ENCODE results near the gene TLL2.

The TLL2 gene

GRCh38 chr10:96440361-96441292, 73.1 kb downstream of the TLL2 start:
- H2AFZ ChIP-seq (ENCODE audit: low read depth, low read length): no peak overlapping the region
- no peaks in the 10 kb centered on the region for H4K20me1 ChIP-seq (ENCODE audit: insufficient read depth, low read length)
- H3K9me3 ChIP-seq (ENCODE audit: insufficient read depth, low read length, severe bottlenecking): peaks cover 2% of the 10 kb centered on the region
- no peak overlapping the region for H3K4me2 ChIP-seq (ENCODE audit: insufficient read depth, low read length)
- no peak overlapping the region for H3K9ac ChIP-seq (ENCODE audit: low read depth, low read length)
- no peak for DNase-seq
- no peaks in the 10 kb centered on the region for H3K36me3 ChIP-seq (ENCODE audit: insufficient read depth, low read length)
- H3K4me1 ChIP-seq (ENCODE audit: insufficient read depth, low read length): no peaks in the 10 kb centered on the region
- no peak overlapping the region for H3K27ac ChIP-seq (ENCODE audit: low read length)
- no peak for ATAC-seq (ENCODE audit: insufficient read depth, low read depth)
- peaks cover 3% of the 10 kb centered on the region for H3K27me3 ChIP-seq (ENCODE audit: insufficient read depth, low read length, poor library complexity)
- no peak overlapping the region for H3K4me3 ChIP-seq (ENCODE audit: low read depth in 1 of 2, low read length in 2 of 2)
- no peak for TF ChIP-seq EZH2 (IDR thresholded peaks at IDR 0.05; ENCODE audit: borderline replicate concordance, low read depth, low read length, severe bottlenecking)
- TF ChIP-seq, protein P1, sequence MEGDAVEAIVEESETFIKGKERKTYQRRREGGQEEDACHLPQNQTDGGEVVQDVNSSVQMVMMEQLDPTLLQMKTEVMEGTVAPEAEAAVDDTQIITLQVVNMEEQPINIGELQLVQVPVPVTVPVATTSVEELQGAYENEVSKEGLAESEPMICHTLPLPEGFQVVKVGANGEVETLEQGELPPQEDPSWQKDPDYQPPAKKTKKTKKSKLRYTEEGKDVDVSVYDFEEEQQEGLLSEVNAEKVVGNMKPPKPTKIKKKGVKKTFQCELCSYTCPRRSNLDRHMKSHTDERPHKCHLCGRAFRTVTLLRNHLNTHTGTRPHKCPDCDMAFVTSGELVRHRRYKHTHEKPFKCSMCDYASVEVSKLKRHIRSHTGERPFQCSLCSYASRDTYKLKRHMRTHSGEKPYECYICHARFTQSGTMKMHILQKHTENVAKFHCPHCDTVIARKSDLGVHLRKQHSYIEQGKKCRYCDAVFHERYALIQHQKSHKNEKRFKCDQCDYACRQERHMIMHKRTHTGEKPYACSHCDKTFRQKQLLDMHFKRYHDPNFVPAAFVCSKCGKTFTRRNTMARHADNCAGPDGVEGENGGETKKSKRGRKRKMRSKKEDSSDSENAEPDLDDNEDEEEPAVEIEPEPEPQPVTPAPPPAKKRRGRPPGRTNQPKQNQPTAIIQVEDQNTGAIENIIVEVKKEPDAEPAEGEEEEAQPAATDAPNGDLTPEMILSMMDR (IDR thresholded peaks at IDR 0.05; ENCODE audit: borderline replicate concordance, extremely low read depth, low read length, poor library complexity, severe bottlenecking): no peak
- H3K79me2 ChIP-seq (ENCODE audit: insufficient read depth, low read length): no peaks in the 10 kb centered on the region

- H3K9me3 ChIP-seq (ENCODE audit: insufficient read depth, low read length, severe bottlenecking): peaks cover 2% of the 10 kb centered on the region
- ATAC-seq (ENCODE audit: insufficient read depth, low read depth) (no peak), DNase-seq (no peak)
- TF ChIP-seq, protein P1 (IDR thresholded peaks at IDR 0.05; ENCODE audit: borderline replicate concordance, extremely low read depth, low read length, poor library complexity, severe bottlenecking): no peak
- no peak for TF ChIP-seq EZH2 (IDR thresholded peaks at IDR 0.05; ENCODE audit: borderline replicate concordance, low read depth, low read length, severe bottlenecking)
- H3K27me3 ChIP-seq (ENCODE audit: insufficient read depth, low read length, poor library complexity): peaks cover 3% of the 10 kb centered on the region
- no peaks in the 10 kb centered on the region for H3K36me3 ChIP-seq (ENCODE audit: insufficient read depth, low read length)
- H3K4me1 ChIP-seq (ENCODE audit: insufficient read depth, low read length): no peaks in the 10 kb centered on the region
- no peak overlapping the region for H3K4me3 ChIP-seq (ENCODE audit: low read depth in 1 of 2, low read length in 2 of 2)
- H3K27ac ChIP-seq (ENCODE audit: low read length): no peak overlapping the region
- no peaks in the 10 kb centered on the region for H3K79me2 ChIP-seq (ENCODE audit: insufficient read depth, low read length)
- no peak overlapping the region for H3K9ac ChIP-seq (ENCODE audit: low read depth, low read length)
- H4K20me1 ChIP-seq (ENCODE audit: insufficient read depth, low read length): no peaks in the 10 kb centered on the region
- no peak overlapping the region for H2AFZ ChIP-seq (ENCODE audit: low read depth, low read length)
- H3K4me2 ChIP-seq (ENCODE audit: insufficient read depth, low read length): no peak overlapping the region
Observed at GRCh38 chr10:96439725-96440124, 74.0 kb downstream of the TLL2 start.

DNA sequence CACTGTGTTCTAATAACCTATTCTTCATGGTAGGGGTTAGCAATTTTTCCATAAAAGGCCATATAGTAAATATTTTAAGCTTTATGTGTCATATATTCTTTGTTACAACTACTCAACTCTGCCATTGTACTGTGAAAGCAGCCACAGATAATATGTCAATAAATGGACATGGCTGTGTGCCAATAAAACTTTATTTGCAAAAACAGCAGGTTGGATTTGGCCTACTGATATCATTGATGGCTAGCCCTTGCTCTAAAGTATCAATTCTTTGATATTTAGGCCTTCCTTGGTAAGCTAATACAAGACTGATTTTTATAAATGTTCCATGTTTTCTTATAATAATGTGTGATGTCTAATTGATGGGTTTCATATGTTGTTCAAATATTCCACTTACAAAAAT, 77.7 kb downstream of the TLL2 start:
- Histone ChIP-seq H3K9me3 (ENCODE audit: insufficient read depth, low read length, severe bottlenecking) (peaks cover 2% of the 10 kb centered on the region), H3K4me3 (ENCODE audit: low read depth in 1 of 2, low read length in 2 of 2) (no peak overlapping the region), H3K27me3 (ENCODE audit: insufficient read depth, low read length, poor library complexity) (peaks cover 3% of the 10 kb centered on the region), H3K79me2 (ENCODE audit: insufficient read depth, low read length) (no peaks in the 10 kb centered on the region), H4K20me1 (ENCODE audit: insufficient read depth, low read length) (no peaks in the 10 kb centered on the region), H2AFZ (ENCODE audit: low read depth, low read length) (no peak overlapping the region), H3K27ac (ENCODE audit: low read length) (no peak overlapping the region), H3K9ac (ENCODE audit: low read depth, low read length) (no peak overlapping the region), H3K4me1 (ENCODE audit: insufficient read depth, low read length) (no peaks in the 10 kb centered on the region), H3K36me3 (ENCODE audit: insufficient read depth, low read length) (no peaks in the 10 kb centered on the region), H3K4me2 (ENCODE audit: insufficient read depth, low read length) (no peak overlapping the region)
- ATAC-seq (ENCODE audit: insufficient read depth, low read depth): no peak
- DNase-seq: no peak
- no peak for TF ChIP-seq EZH2 (IDR thresholded peaks at IDR 0.05; ENCODE audit: borderline replicate concordance, low read depth, low read length, severe bottlenecking)
- TF ChIP-seq, protein P1 (IDR thresholded peaks at IDR 0.05; ENCODE audit: borderline replicate concordance, extremely low read depth, low read length, poor library complexity, severe bottlenecking): no peak
